Measurements from ENCODE around the gene NUDC.

The NUDC gene

GRCh38 chr1:26957306-26957705, 35.8 kb downstream of the NUDC start:
- DNase-seq (ENCODE audit: low read depth): no peak
- H3K4me3 ChIP-seq (ENCODE audit: control insufficient read depth, low read depth, low read length): no peak overlapping the region
- TF ChIP-seq CTCF (IDR thresholded peaks at IDR 0.05; ENCODE audit: control insufficient read depth, insufficient read depth, low read depth, low read length, missing control alignments): no peak

GRCh38 chr1:26959270-26959669, 37.7 kb downstream of the NUDC start:
- H3K4me3 ChIP-seq (ENCODE audit: control insufficient read depth, low read depth, low read length): no peak overlapping the region
- TF ChIP-seq CTCF (IDR thresholded peaks at IDR 0.05; ENCODE audit: control insufficient read depth, insufficient read depth, low read depth, low read length, missing control alignments): no peak

GRCh38 chr1:26959722-26960624, 38.4 kb downstream of the NUDC start, which contains the start of gene KDF1:
Gene KDF1, minus strand, starts transcription at chr1:26960468. Its CDS starts 8,088 bp downstream, at chr1:26952380.
- H3K4me3 ChIP-seq (ENCODE audit: control insufficient read depth, low read depth, low read length): no peak within 1 kb of the TSS; the same call in 1 of the 2 replicates
- DNase-seq (ENCODE audit: low read depth): no peak
- no peak for TF ChIP-seq CTCF (IDR thresholded peaks at IDR 0.05; ENCODE audit: control insufficient read depth, insufficient read depth, low read depth, low read length, missing control alignments)

More at GRCh38 chr1:26959270-26959669, 37.7 kb downstream of the NUDC start:
- DNase-seq (ENCODE audit: low read depth): no peak

- DNase-seq (ENCODE audit: low read depth): no peak
- no peak overlapping the region for H3K4me3 ChIP-seq (ENCODE audit: control insufficient read depth, low read depth, low read length)
- no peak for TF ChIP-seq CTCF (IDR thresholded peaks at IDR 0.05; ENCODE audit: control insufficient read depth, insufficient read depth, low read depth, low read length, missing control alignments)
Observed at GRCh38 chr1:26960625-26960966, 39.1 kb downstream of the NUDC start.

- TF ChIP-seq CTCF (IDR thresholded peaks at IDR 0.05; ENCODE audit: control insufficient read depth, insufficient read depth, low read depth, low read length, missing control alignments): no peak
- no peak overlapping the region for H3K4me3 ChIP-seq (ENCODE audit: control insufficient read depth, low read depth, low read length)
- DNase-seq (ENCODE audit: low read depth): peak; percentile 57
Observed at GRCh38 chr1:26961826-26962225, 40.3 kb downstream of the NUDC start.

GRCh38 chr1:26965213-26965612, 43.7 kb downstream of the NUDC start:
- TF ChIP-seq CTCF (IDR thresholded peaks at IDR 0.05; ENCODE audit: control insufficient read depth, insufficient read depth, low read depth, low read length, missing control alignments): no peak
- no peak for DNase-seq (ENCODE audit: low read depth)
- no peak overlapping the region for H3K4me3 ChIP-seq (ENCODE audit: control insufficient read depth, low read depth, low read length)

Data from AG09309 (cell line).